HFF-Myc (cell line): ENCODE measurements around the gene CENPT.

ENCODE experiments used
- DNase-seq: peaks from one replicate; pipeline ENCODE4 v3.0.0-alpha.2; 2011; ENCODE audit warnings: low read depth; ENCODE audit errors: extremely low read depth
- H3K4me3 ChIP-seq: replicated peaks from 2 replicates; pipeline ENCODE4 v1.5.1; 2011; ENCODE audit warnings: low read depth, mild to moderate bottlenecking, control low read depth, low read length
- CTCF ChIP-seq: IDR thresholded peaks from 2 replicates; pipeline ENCODE4 v1.5.1; 2012; ENCODE audit warnings: mild to moderate bottlenecking, low read depth, low read length, control low read depth; ENCODE audit errors: missing control alignments

CENPT gene

DNA sequence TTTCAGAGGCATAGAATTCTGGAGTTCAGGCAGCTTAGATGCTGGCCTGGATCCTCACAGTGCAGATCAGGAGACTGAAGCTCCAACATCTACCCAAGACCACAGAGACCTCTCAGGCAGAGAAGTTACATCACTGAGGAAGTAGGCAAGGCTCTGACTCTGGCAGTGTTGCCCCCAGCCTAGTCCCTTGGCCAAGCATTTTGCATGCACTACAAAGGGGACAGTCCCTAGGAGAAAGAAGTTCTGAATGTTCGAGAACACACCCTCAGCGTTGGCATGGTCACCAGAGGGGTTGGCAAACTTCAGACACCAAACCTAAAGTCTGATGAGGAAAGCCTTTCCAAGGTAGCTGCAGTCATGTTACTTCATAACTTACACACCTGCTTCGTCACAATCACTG is 43.6 kb downstream of the CENPT start:
- no peak for DNase-seq
- TF ChIP-seq CTCF, result no peak
- H3K4me3 ChIP-seq, result no peak overlapping the region

- TF ChIP-seq CTCF, result no peak
- H3K4me3 ChIP-seq, result no peak overlapping the region
- DNase-seq, result no peak
Measured at GRCh38 chr16:67801883-67802282, 45.6 kb downstream of the CENPT start.

DNA sequence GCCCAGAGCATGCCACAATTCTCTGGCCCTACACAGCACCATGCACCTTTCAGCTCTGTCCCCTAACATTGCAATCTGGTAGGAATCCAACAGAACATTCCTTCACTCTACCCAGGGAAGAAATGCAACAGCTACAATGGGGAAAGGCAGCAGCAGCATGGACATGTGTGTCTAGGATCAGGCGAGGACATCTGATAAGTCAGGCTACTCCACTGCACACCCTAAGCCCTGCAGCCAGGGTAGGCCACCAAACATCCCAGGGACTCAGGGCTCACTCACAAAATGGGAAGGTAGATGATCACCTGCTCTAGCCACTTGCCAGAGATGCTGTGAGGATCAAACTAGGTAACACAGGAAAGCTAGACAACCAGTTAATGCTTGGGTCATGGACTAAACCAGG is 46.3 kb downstream of the CENPT start:
- H3K4me3 ChIP-seq, result no peak overlapping the region
- DNase-seq, result no peak
- TF ChIP-seq CTCF, result no peak

GRCh38 chr16:67800338-67800926 is 47.1 kb downstream of the CENPT start:
- DNase-seq, result no peak
- no peak overlapping the region for H3K4me3 ChIP-seq
- no peak for TF ChIP-seq CTCF

DNA sequence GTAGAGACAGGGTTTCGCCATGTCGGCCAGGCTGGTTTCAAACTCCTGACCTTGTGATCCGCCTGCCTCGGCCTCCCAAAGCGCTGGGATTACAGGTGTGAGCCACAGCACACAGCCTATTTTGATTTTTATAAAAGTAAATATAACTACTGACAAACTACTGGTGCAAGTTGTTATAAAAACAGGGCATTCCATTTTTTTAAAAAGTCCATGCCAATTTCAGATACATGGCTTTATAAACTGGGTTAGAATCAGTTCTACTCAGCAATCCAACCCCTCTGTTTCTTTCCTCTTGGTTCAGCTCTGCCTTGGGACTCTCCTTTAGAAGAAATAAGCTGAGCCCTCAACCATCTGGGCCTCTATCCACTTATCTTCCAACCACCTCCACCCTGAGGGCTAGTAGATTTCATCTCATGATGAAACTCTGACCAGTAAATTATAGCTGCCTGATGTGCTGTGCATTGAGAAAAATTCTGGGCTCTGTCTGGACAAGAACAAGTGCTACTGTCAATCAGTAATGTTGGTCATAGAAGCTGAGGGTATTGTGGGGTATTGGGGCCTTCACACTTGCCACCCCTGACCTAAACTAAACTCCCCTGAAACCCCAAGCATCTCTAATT is 51.3 kb downstream of the CENPT start:
- no peak for DNase-seq
- H3K4me3 ChIP-seq, result no peak overlapping the region
- no peak for TF ChIP-seq CTCF

- H3K4me3 ChIP-seq, result no peak overlapping the region
- no peak for TF ChIP-seq CTCF
- DNase-seq, result no peak
Measured at GRCh38 chr16:67790071-67790470, 57.4 kb downstream of the CENPT start.

GRCh38 chr16:67786491-67786890 is 61.0 kb downstream of the CENPT start:
- no peak for TF ChIP-seq CTCF
- no peak overlapping the region for H3K4me3 ChIP-seq
- no peak for DNase-seq
